ENCODE results near the gene PLEKHG7.

DNA sequence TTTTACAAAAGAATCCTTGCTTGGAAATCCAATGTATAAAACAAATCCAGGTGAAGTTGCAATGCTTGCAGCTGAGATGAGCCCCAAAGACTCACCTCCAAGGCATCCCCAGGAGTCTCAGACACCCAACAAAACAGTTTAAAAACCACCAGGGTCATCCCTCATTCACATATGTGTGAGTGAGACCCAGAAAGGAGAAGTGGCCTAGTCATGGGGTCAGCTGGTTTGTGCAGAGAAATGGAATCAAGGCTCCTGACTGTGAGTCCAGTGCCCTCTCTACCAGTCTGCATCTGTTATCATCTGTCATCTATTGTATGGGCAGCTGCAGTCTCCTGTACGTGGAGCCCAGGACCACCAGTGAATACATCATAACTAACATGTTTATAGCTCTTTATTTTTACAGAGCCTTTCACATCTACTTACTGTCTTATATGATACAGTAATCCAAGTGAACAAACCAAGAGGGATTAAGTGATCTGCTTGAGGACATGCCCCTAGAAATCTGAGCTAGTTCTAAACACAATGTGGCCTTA, 27.1 kb downstream of the PLEKHG7 start:
- TF ChIP-seq FOXP2 (optimal IDR thresholded peaks at IDR 0.05; ENCODE audit: borderline replicate concordance, extremely low read depth, extremely low read length, insufficient read depth) = no peak
- TF ChIP-seq POLR2AphosphoS5 (IDR thresholded peaks at IDR 0.05; ENCODE audit: low read depth, low read length) = no peak
